ENCODE data around the gene CLC. TPM values are rescaled to one million over a fixed set of nuclear protein-coding genes. Genes with fewer than 3 reads are reported as not detected.

CLC gene
- total and polyA plus RNA-seq, 2 donors (not counting 1 experiment from before 2014, with no cell fraction given): 0.33 TPM; not detected in 1

DNA sequence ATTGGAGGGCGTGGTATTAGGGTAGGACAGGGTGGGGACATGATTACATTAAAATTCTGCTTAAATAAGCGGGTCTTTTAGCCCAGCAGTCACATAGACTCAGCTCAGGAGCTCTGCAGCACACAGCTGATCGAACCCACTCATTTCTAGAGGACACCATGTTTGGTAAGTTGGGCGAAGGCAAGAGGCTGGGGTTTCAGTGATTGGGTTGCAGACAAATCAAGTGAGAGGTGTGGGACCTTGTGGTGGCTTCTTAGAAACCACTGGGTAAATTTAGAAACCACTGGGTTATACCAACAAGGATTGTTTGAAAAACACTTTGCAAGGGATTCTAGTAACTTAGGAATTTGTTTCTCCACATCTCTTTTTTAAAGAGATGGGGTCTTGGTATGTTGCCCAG lies 40.9 kb upstream of the CLC start, which contains the start of gene LEUTX:
TSS of gene LEUTX (plus strand) at position 92 of the 400 bp plus-strand sequence. CDS start at position 159, 67 bp downstream.
- no peaks in the 10 kb centered on the region for H3K79me2 ChIP-seq (ENCODE audit: control insufficient read depth, insufficient read depth, low read length)
- H3K36me3 ChIP-seq (replicated peaks in 1 of 2; ENCODE audit: control extremely low read depth in 1 of 2, control insufficient read depth in 1 of 2, extremely low read depth in 1 of 2, insufficient read depth in 2 of 2, low read length in 1 of 2): no peaks in the 10 kb centered on the region
- Mint-ChIP-seq H3K27ac (no peak within 1 kb of the TSS), H3K4me3 (no peak within 1 kb of the TSS), H3K27me3 (peaks cover 45% of the 10 kb centered on the region), H3K4me1 (no peaks in the 10 kb centered on the region), H3K9me3 (ENCODE audit: insufficient read depth) (no peaks in the 10 kb centered on the region)
- WGBS (ENCODE audit: insufficient coverage): 100% methylated on average over 1 of the region's 4 CpGs
- no peaks in the 10 kb centered on the region for H3K4me1 ChIP-seq (ENCODE audit: control insufficient read depth in 2 of 2, insufficient read depth in 2 of 2, low read length in 2 of 2)
- H2AFZ ChIP-seq (ENCODE audit: insufficient read depth, low read depth, low read length, poor library complexity, severe bottlenecking): no peak within 1 kb of the TSS
- H3K4me2 ChIP-seq (replicated peaks; ENCODE audit: low read depth, low read length, poor library complexity, severe bottlenecking): no peak within 1 kb of the TSS
- ChIA-PET CTCF (no interaction called here), POLR2A (no interaction called here)
- peaks cover 0 to 7% (median 4%) of the 10 kb centered on the region in 4 experiments for H3K27me3 ChIP-seq (replicated peaks in 1 of 4; ENCODE audit: control extremely low read depth in 1 of 4, control insufficient read depth in 3 of 4, insufficient read depth in 4 of 4, low read length in 3 of 4)
- no peaks in the 10 kb centered on the region for H3K9me3 ChIP-seq (ENCODE audit: control extremely low read depth in 1 of 3, control insufficient read depth in 2 of 3, insufficient read depth in 1 of 3, low read length in 2 of 3)
- ATAC-seq (ENCODE audit: low read depth) (no peak), DNase-seq (no peak)
- TF ChIP-seq, protein P1, sequence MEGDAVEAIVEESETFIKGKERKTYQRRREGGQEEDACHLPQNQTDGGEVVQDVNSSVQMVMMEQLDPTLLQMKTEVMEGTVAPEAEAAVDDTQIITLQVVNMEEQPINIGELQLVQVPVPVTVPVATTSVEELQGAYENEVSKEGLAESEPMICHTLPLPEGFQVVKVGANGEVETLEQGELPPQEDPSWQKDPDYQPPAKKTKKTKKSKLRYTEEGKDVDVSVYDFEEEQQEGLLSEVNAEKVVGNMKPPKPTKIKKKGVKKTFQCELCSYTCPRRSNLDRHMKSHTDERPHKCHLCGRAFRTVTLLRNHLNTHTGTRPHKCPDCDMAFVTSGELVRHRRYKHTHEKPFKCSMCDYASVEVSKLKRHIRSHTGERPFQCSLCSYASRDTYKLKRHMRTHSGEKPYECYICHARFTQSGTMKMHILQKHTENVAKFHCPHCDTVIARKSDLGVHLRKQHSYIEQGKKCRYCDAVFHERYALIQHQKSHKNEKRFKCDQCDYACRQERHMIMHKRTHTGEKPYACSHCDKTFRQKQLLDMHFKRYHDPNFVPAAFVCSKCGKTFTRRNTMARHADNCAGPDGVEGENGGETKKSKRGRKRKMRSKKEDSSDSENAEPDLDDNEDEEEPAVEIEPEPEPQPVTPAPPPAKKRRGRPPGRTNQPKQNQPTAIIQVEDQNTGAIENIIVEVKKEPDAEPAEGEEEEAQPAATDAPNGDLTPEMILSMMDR (IDR thresholded peaks at IDR 0.05): no peak
- no peak for TF ChIP-seq EZH2 (IDR thresholded peaks at IDR 0.05; ENCODE audit: borderline replicate concordance, insufficient read depth, low read depth, low read length, poor library complexity, severe bottlenecking)
- no peak within 1 kb of the TSS for H3K27ac ChIP-seq (ENCODE audit: low read length in 2 of 2)
- no peak within 1 kb of the TSS for H3K4me3 ChIP-seq (ENCODE audit: control extremely low read depth in 1 of 5, extremely low read depth in 1 of 5, insufficient read depth in 1 of 5, low read depth in 2 of 5, low read length in 4 of 5)
- H3K9ac ChIP-seq (ENCODE audit: low read length): no peak within 1 kb of the TSS
- intact Hi-C loops (cut with micrococcal nuclease): no loop called here
- no peaks in the 10 kb centered on the region for H4K20me1 ChIP-seq (ENCODE audit: control insufficient read depth, insufficient read depth, low read length, poor library complexity, severe bottlenecking)

DNA sequence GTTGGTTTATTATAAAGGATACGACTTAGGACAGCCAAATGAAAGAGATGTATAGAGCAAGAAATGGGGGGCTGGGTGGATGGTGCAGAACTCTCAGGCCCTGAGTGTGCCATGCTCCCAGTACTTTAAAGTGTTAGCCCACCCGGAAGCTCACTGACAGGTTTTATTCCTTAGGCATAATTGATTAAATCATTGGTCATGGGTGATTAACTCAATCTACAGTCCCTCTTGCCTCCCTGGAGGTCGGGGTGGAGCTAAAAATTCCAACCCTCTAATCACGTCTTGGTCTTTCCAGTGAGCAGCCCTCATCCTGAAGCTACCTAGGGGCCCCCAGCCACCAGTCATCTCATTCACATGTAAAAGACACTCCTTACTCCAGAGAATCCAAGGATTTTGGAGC lies 31.0 kb upstream of the CLC start:
- no peak overlapping the region for H2AFZ ChIP-seq (ENCODE audit: insufficient read depth, low read depth, low read length, poor library complexity, severe bottlenecking)
- H3K9me3 ChIP-seq (ENCODE audit: control extremely low read depth in 1 of 3, control insufficient read depth in 2 of 3, insufficient read depth in 1 of 3, low read length in 2 of 3): peaks cover 0 to 13% (median 7%) of the 10 kb centered on the region in 3 donors
- H3K4me2 ChIP-seq (replicated peaks; ENCODE audit: low read depth, low read length, poor library complexity, severe bottlenecking): no peak overlapping the region
- 65% methylated on average over 3 of the region's 4 CpGs for WGBS (ENCODE audit: insufficient coverage)
- no peaks in the 10 kb centered on the region for H3K79me2 ChIP-seq (ENCODE audit: control insufficient read depth, insufficient read depth, low read length)
- no peak for ATAC-seq (ENCODE audit: low read depth)
- Mint-ChIP-seq H3K27ac (no peak overlapping the region), H3K27me3 (peaks cover 34% of the 10 kb centered on the region), H3K9me3 (ENCODE audit: insufficient read depth) (no peaks in the 10 kb centered on the region), H3K4me1 (no peaks in the 10 kb centered on the region), H3K4me3 (no peak overlapping the region)
- H3K27ac ChIP-seq (ENCODE audit: low read length in 2 of 2): no peak overlapping the region
- intact Hi-C loops (cut with micrococcal nuclease): no loop called here
- no peak for DNase-seq
- ChIA-PET POLR2A (no interaction called here), CTCF (interaction anchor here (5.1 kb wide), 1 partner anchor 75 kb away, joined by 38 read pairs; the partner anchor contains the start of gene FBL)
- H3K4me1 ChIP-seq (ENCODE audit: control insufficient read depth in 2 of 2, insufficient read depth in 2 of 2, low read length in 2 of 2): no peaks in the 10 kb centered on the region
- H4K20me1 ChIP-seq (ENCODE audit: control insufficient read depth, insufficient read depth, low read length, poor library complexity, severe bottlenecking): no peaks in the 10 kb centered on the region
- TF ChIP-seq, protein P1 (IDR thresholded peaks at IDR 0.05): no peak
- TF ChIP-seq EZH2 (IDR thresholded peaks at IDR 0.05; ENCODE audit: borderline replicate concordance, insufficient read depth, low read depth, low read length, poor library complexity, severe bottlenecking): no peak
- no peak overlapping the region for H3K9ac ChIP-seq (ENCODE audit: low read length)
- no peaks in the 10 kb centered on the region for H3K36me3 ChIP-seq (replicated peaks in 1 of 2; ENCODE audit: control extremely low read depth in 1 of 2, control insufficient read depth in 1 of 2, extremely low read depth in 1 of 2, insufficient read depth in 2 of 2, low read length in 1 of 2)
- peaks cover 0 to 11% (median 5%) of the 10 kb centered on the region in 4 experiments for H3K27me3 ChIP-seq (replicated peaks in 1 of 4; ENCODE audit: control extremely low read depth in 1 of 4, control insufficient read depth in 3 of 4, insufficient read depth in 4 of 4, low read length in 3 of 4)
- H3K4me3 ChIP-seq (ENCODE audit: control extremely low read depth in 1 of 5, extremely low read depth in 1 of 5, insufficient read depth in 1 of 5, low read depth in 2 of 5, low read length in 4 of 5): no peak overlapping the region
